ENCODE results near the gene IKZF1. TPM values are rescaled to one million over a fixed set of nuclear protein-coding genes. Genes with fewer than 3 reads are reported as not detected.
A peak's percentile ranks its signal among the peaks of the same experiment; 100 is the strongest.

IKZF1 gene
- total RNA-seq, 8 experiments from 2014 or later = 0.09 to 1.5 (median 0.43) TPM; not detected in 1

GRCh38 chr7:50306494-50307367, 2.2 kb downstream of the IKZF1 start:
- H3K4me3 ChIP-seq = no peak overlapping the region
- H3K4me1 ChIP-seq (replicated peaks in 1 of 2) = peaks cover 11 to 14% of the 10 kb centered on the region in 2 donors
- in situ Hi-C loops (cut with MboI; ENCODE audit: low pct_unique_long_range_greater_than_20kb in 2 of 9, low sequenced_read_pairs in 9 of 9, unreplicated experiment in 9 of 9) = no loop called here
- H3K27ac ChIP-seq = no peak overlapping the region
- 34 to 79% (median 69%) methylated on average over 2 to 10 of the region's 10 CpGs for WGBS, 10 experiments
- no peak for ATAC-seq (replicated peaks in 6 of 8)

GRCh38 chr7:50307368-50308032, 3.0 kb downstream of the IKZF1 start:
- ATAC-seq (replicated peaks in 6 of 8) = no peak
- WGBS, 10 experiments = 35 to 86% (median 55%) methylated on average over 1 to 10 of the region's 10 CpGs
- in situ Hi-C loops (cut with MboI; ENCODE audit: low pct_unique_long_range_greater_than_20kb in 2 of 9, low sequenced_read_pairs in 9 of 9, unreplicated experiment in 9 of 9) = no loop called here
- no peak overlapping the region for H3K4me3 ChIP-seq
- H3K4me1 ChIP-seq (replicated peaks in 1 of 2) = peaks cover 11 to 16% of the 10 kb centered on the region in 2 donors
- H3K27ac ChIP-seq = no peak overlapping the region

- Histone ChIP-seq H3K27ac (no peak overlapping the region), H3K4me3 (no peak overlapping the region), H3K4me1 (replicated peaks in 1 of 2) (peaks cover 11 to 17% of the 10 kb centered on the region in 2 donors)
- WGBS, 10 experiments = 33 to 100% (median 78%) methylated on average over 1 to 3 of the region's 3 CpGs; no CpG with 5 or more reads in 2 of the 10 experiments
- in situ Hi-C loops (cut with MboI; ENCODE audit: low pct_unique_long_range_greater_than_20kb in 2 of 9, low sequenced_read_pairs in 9 of 9, unreplicated experiment in 9 of 9) = no loop called here
- no peak for ATAC-seq (replicated peaks in 6 of 8)
Measured at GRCh38 chr7:50308203-50308531, 3.7 kb downstream of the IKZF1 start.

GRCh38 chr7:50308532-50309385, 4.2 kb downstream of the IKZF1 start:
- H3K27ac ChIP-seq = no peak overlapping the region
- in situ Hi-C loops (cut with MboI; ENCODE audit: low pct_unique_long_range_greater_than_20kb in 2 of 9, low sequenced_read_pairs in 9 of 9, unreplicated experiment in 9 of 9) = no loop called here
- peaks cover 11 to 17% of the 10 kb centered on the region in 2 donors for H3K4me1 ChIP-seq (replicated peaks in 1 of 2)
- ATAC-seq (replicated peaks in 6 of 8) = no peak
- 4 to 57% (median 39%) methylated on average over 2 to 12 of the region's 18 CpGs; no CpG with 5 or more reads in 3 of the 10 experiments for WGBS, 10 experiments
- H3K4me3 ChIP-seq = no peak overlapping the region

GRCh38 chr7:50309721-50310120, 5.2 kb downstream of the IKZF1 start:
- Histone ChIP-seq H3K4me1 (replicated peaks in 1 of 2) (peaks cover 10 to 17% of the 10 kb centered on the region in 2 donors), H3K27ac (no peak overlapping the region), H3K4me3 (no peak overlapping the region)
- 0 to 74% (median 58%) methylated on average over 1 to 3 of the region's 3 CpGs for WGBS, 10 experiments
- in situ Hi-C loops (cut with MboI; ENCODE audit: low pct_unique_long_range_greater_than_20kb in 2 of 9, low sequenced_read_pairs in 9 of 9, unreplicated experiment in 9 of 9) = no loop called here
- ATAC-seq (replicated peaks in 6 of 8) = no peak

GRCh38 chr7:50310361-50310760, 5.8 kb downstream of the IKZF1 start:
- WGBS, 10 experiments = 5 to 93% (median 77%) methylated on average over 2 to 6 of the region's 6 CpGs

GRCh38 chr7:50310956-50311355, 6.4 kb downstream of the IKZF1 start:
- Histone ChIP-seq H3K4me1 (replicated peaks in 1 of 2) (peaks cover 13 to 22% of the 10 kb centered on the region in 2 donors), H3K4me3 (no peak overlapping the region), H3K27ac (no peak overlapping the region)
- 71 to 100% (median 86%) methylated on average over 1 of the region's 1 CpG; no CpG with 5 or more reads in 5 of the 10 experiments for WGBS, 10 experiments
- in situ Hi-C loops (cut with MboI; ENCODE audit: low pct_unique_long_range_greater_than_20kb in 2 of 9, low sequenced_read_pairs in 9 of 9, unreplicated experiment in 9 of 9) = no loop called here
- no peak for ATAC-seq (replicated peaks in 6 of 8)

More at GRCh38 chr7:50310361-50310760, 5.8 kb downstream of the IKZF1 start:
- Histone ChIP-seq H3K27ac (no peak overlapping the region), H3K4me3 (no peak overlapping the region), H3K4me1 (replicated peaks in 1 of 2) (peaks cover 13 to 19% of the 10 kb centered on the region in 2 donors)
- ATAC-seq (replicated peaks in 6 of 8) = no peak
- in situ Hi-C loops (cut with MboI; ENCODE audit: low pct_unique_long_range_greater_than_20kb in 2 of 9, low sequenced_read_pairs in 9 of 9, unreplicated experiment in 9 of 9) = no loop called here

GRCh38 chr7:50312250-50313162, 8.0 kb downstream of the IKZF1 start:
- peaks cover 13 to 27% of the 10 kb centered on the region in 2 donors for H3K4me1 ChIP-seq (replicated peaks in 1 of 2)
- ATAC-seq (replicated peaks in 6 of 8) = no peak
- in situ Hi-C loops (cut with MboI; ENCODE audit: low pct_unique_long_range_greater_than_20kb in 2 of 9, low sequenced_read_pairs in 9 of 9, unreplicated experiment in 9 of 9) = no loop called here
- WGBS, 10 experiments = 7 to 80% (median 61%) methylated on average over 3 to 10 of the region's 10 CpGs
- no peak overlapping the region for H3K4me3 ChIP-seq
- H3K27ac ChIP-seq = no peak overlapping the region

GRCh38 chr7:50314836-50315592, 10.5 kb downstream of the IKZF1 start:
- ATAC-seq (replicated peaks in 6 of 8) = peak in 5 of 8 experiments; percentile 31 to 83 (median 36)
- Histone ChIP-seq H3K4me1 (replicated peaks in 1 of 2) (peaks cover 13 to 16% of the 10 kb centered on the region in 2 donors), H3K27ac (no peak overlapping the region), H3K4me3 (no peak overlapping the region)
- in situ Hi-C loops (cut with MboI; ENCODE audit: low pct_unique_long_range_greater_than_20kb in 2 of 9, low sequenced_read_pairs in 9 of 9, unreplicated experiment in 9 of 9) = no loop called here
- 0 to 100% (median 47%) methylated on average over 1 to 7 of the region's 11 CpGs; no CpG with 5 or more reads in 2 of the 10 experiments for WGBS, 10 experiments

- Histone ChIP-seq H3K4me1 (replicated peaks in 1 of 2) (peaks cover 13 to 16% of the 10 kb centered on the region in 2 donors), H3K4me3 (no peak overlapping the region), H3K27ac (no peak overlapping the region)
- no peak for ATAC-seq (replicated peaks in 6 of 8)
- in situ Hi-C loops (cut with MboI; ENCODE audit: low pct_unique_long_range_greater_than_20kb in 2 of 9, low sequenced_read_pairs in 9 of 9, unreplicated experiment in 9 of 9) = no loop called here
- 6 to 83% (median 40%) methylated on average over 1 to 12 of the region's 14 CpGs for WGBS, 10 experiments
Measured at GRCh38 chr7:50315739-50316671, 11.5 kb downstream of the IKZF1 start.

- 56 to 100% (median 90%) methylated on average over 3 to 7 of the region's 7 CpGs; no CpG with 5 or more reads in 1 of the 10 experiments for WGBS, 10 experiments
- ATAC-seq (replicated peaks in 6 of 8) = no peak
- in situ Hi-C loops (cut with MboI; ENCODE audit: low pct_unique_long_range_greater_than_20kb in 2 of 9, low sequenced_read_pairs in 9 of 9, unreplicated experiment in 9 of 9) = no loop called here
- H3K4me3 ChIP-seq = no peak overlapping the region
- no peak overlapping the region for H3K27ac ChIP-seq
- H3K4me1 ChIP-seq (replicated peaks in 1 of 2) = peaks cover 15 to 20% of the 10 kb centered on the region in 2 donors
Measured at GRCh38 chr7:50317221-50317678, 12.7 kb downstream of the IKZF1 start.
